K562 (cell line): ENCODE results near the gene OCA2. TPM values are rescaled to one million over a fixed set of nuclear protein-coding genes. Genes with fewer than 3 reads are reported as not detected.

Experiments used
- ATAC-seq: fragments of 200-7000 bp; cut with Tn5 transposase; 3 replicates; pipeline ENCODE4 v1.9.1; 2020; ENCODE audit warnings: moderate library complexity
- BruUV-seq: library from RNA; stranded (reverse); fragments of 400-500 nt; replicated peaks from 2 replicates; lab custom pipeline; 2021; lab: Mats Ljungman, UMichigan
- CTCF ChIA-PET: fragments of 300-600 bp; formaldehyde crosslinking; extraction: SDS; loops from one replicate; lab custom pipeline; 2021; ENCODE audit warnings: low intra/inter-chr PET ratio; lab: Yijun Ruan, JAX
- POLR2A ChIA-PET: fragments of 300-600, 350-650 bp; sonication (Branson Sonifier 250); formaldehyde crosslinking; extraction: SDS; loops from one replicate; lab custom pipeline; 2021; ENCODE audit warnings: antibody characterized with exemption, inconsistent platforms; lab: Yijun Ruan, JAX
- DNase-seq, 4 experiments: peaks; one replicate each; pipeline versions ENCODE4 v3.0.0 to v3.0.0-alpha.2; 2011 to 2018; ENCODE audit warnings: low spot score in 3 of 4, mixed read lengths in 3 of 4; ENCODE audit errors: extremely low read depth in 1 of 4
- FAIRE-seq: peaks from 2 replicates; lab custom pipeline; 2011; peaks lifted over from hg19 to GRCh38; lab: Jason Lieb, UNC
- H2AFZ ChIP-seq: 2 replicates; pipeline ENCODE4 v1.6.0; 2011; ENCODE audit warnings: low read depth, low read length, control low read depth, inconsistent platforms
- H3K27ac ChIP-seq: fragments of 200-600 bp; 3 replicates; pipeline ENCODE4 v1.8.0; 2011; ENCODE audit warnings: low read depth, mild to moderate bottlenecking, control low read depth, inconsistent platforms, low read length, moderate library complexity, mixed read lengths; ENCODE audit errors: extremely low read depth
- H3K27me3 ChIP-seq, 2 experiments: fragments of 300-600 bp in 1 of 2; 2 replicates in 1 of 2; 3 replicates in 1 of 2; pipeline versions ENCODE4 v1.6.0 to v1.8.0; 2011; ENCODE audit warnings: inconsistent platforms in 2 of 2, low read length in 2 of 2, mild to moderate bottlenecking in 1 of 2, mixed read lengths in 1 of 2, moderate library complexity in 1 of 2; ENCODE audit not compliant: control insufficient read depth in 2 of 2, insufficient read depth in 2 of 2
- H3K36me3 ChIP-seq: fragments of 300-600 bp; 3 replicates; pipeline ENCODE4 v1.8.0; 2011; ENCODE audit warnings: mild to moderate bottlenecking, low read length, inconsistent platforms; ENCODE audit not compliant: control insufficient read depth, insufficient read depth
- H3K4me1 ChIP-seq, 2 experiments: fragments of 200-600 bp in 1 of 2; replicated peaks in 1 of 2; 2 replicates in 1 of 2; 3 replicates in 1 of 2; pipeline versions ENCODE4 v1.5.1 to v1.8.0; 2011; ENCODE audit warnings: inconsistent platforms in 2 of 2, low read length in 2 of 2, mild to moderate bottlenecking in 1 of 2, mixed read lengths in 1 of 2, moderate library complexity in 1 of 2; ENCODE audit not compliant: control insufficient read depth in 2 of 2, insufficient read depth in 2 of 2
- H3K4me2 ChIP-seq: 2 replicates; pipeline ENCODE4 v1.6.1; 2011; ENCODE audit warnings: low read length, control low read depth, inconsistent platforms, mixed read lengths; ENCODE audit not compliant: insufficient read depth
- H3K4me3 ChIP-seq: fragments of 200-600 bp; sonication (generic), shearing (Covaris generic); 2 replicates; pipeline ENCODE4 v1.5.1; 2016; ENCODE audit warnings: control low read depth, inconsistent platforms
- H3K79me2 ChIP-seq: fragments of 200-600 bp; 3 replicates; pipeline ENCODE4 v1.8.0; 2011; ENCODE audit warnings: low read length, inconsistent platforms; ENCODE audit not compliant: control insufficient read depth, insufficient read depth
- H3K9ac ChIP-seq, 2 experiments: 2 replicates each; pipeline versions ENCODE4 v1.6.0 to v1.6.1; 2011; ENCODE audit warnings: low read depth in 2 of 2, low read length in 2 of 2, control low read depth in 1 of 2, inconsistent platforms in 1 of 2, mild to moderate bottlenecking in 1 of 2, mixed read lengths in 1 of 2; ENCODE audit not compliant: insufficient read depth in 1 of 2
- H3K9me1 ChIP-seq: one replicate; pipeline ENCODE4 v1.6.0; 2011; ENCODE audit warnings: inconsistent platforms, mild to moderate bottlenecking, low read length, moderate library complexity; ENCODE audit not compliant: control insufficient read depth, insufficient read depth
- H3K9me3 ChIP-seq: replicated peaks from 2 replicates; pipeline ENCODE4 v1.5.1; 2011; ENCODE audit warnings: low read depth, low read length, inconsistent platforms; ENCODE audit not compliant: control insufficient read depth, insufficient read depth
- H4K20me1 ChIP-seq: replicated peaks from 2 replicates; pipeline ENCODE4 v1.6.1; 2011; ENCODE audit warnings: low read length, inconsistent platforms, mixed read lengths; ENCODE audit not compliant: control insufficient read depth, insufficient read depth
- HIVEP1 ChIP-seq: fragments of 250-450 bp; sonication (Bioruptor Pico); IDR thresholded peaks from 2 replicates; pipeline ENCODE4 v1.4.0; 2020; ENCODE audit warnings: mild to moderate bottlenecking
- KDM1A ChIP-seq, 2 experiments: fragments of 450-650 bp; IDR thresholded peaks; 2 replicates each; pipeline ENCODE4 v1.6.1; 2016; ENCODE audit warnings: mild to moderate bottlenecking in 2 of 2
- LARP7 ChIP-seq: fragments of 450-650 bp; IDR thresholded peaks from 2 replicates; pipeline ENCODE4 v1.6.1; 2016
- MITF ChIP-seq: IDR thresholded peaks from 2 replicates; pipeline ENCODE4 v1.6.1; 2014; ENCODE audit warnings: antibody characterized with exemption
- PHF20 ChIP-seq: fragments of 450-650 bp; IDR thresholded peaks from 2 replicates; pipeline ENCODE4 v1.6.1; 2018; ENCODE audit not compliant: partially characterized antibody
- RBM15 ChIP-seq: fragments of 200-400 bp; formaldehyde crosslinking; IDR thresholded peaks from 2 replicates; pipeline ENCODE4 v1.6.1; 2018; ENCODE audit warnings: mild to moderate bottlenecking, low read length, moderate library complexity; ENCODE audit not compliant: insufficient read depth
- WGBS: fragments of 100-300 bp; shearing (Covaris generic); methylation state at CpG from one replicate; pipeline ENCODE4 v1.1.6; 2016; ENCODE audit warnings: low coverage, mixed read lengths; ENCODE audit not compliant: insufficient coverage; ENCODE audit errors: missing lambda C conversion rate; 5-methylcytosine and 5-hydroxymethylcytosine counted together
- in situ Hi-C: fragments of 300-500 bp; cut with MboI; formaldehyde crosslinking; loops from 4 replicates; pipeline ENCODE4 v1.15.0; 2018; ENCODE audit warnings: inconsistent platforms, mixed read lengths
- intact Hi-C: fragments of 100-400 bp; cut with micrococcal nuclease; formaldehyde crosslinking; loops from 2 replicates; pipeline ENCODE4 v1.14.2; 2022
- polyA plus RNA-seq, 8 experiments: library from polyadenylated mRNA; depleted of rRNA in 4 of 8; stranded (reverse) in 5 of 8; unstranded in 3 of 8; fragments of >200 nt; fragmentation: Nextera tagmentation in 2 of 8; fragmentation: Illumina TruSeq in 1 of 8; extraction: Ambion mirVana in 2 of 8; extraction: Trizol in 1 of 8; gene quantifications; 2 replicates each; pipeline versions ENCODE4 v1.2.1 to v1.2.3, GENCODE V29; 2011 to 2014; ENCODE audit warnings: inconsistent platforms in 1 of 8, missing spikeins in 1 of 8
- total RNA-seq, 7 experiments: library from RNA; depleted of rRNA in 6 of 7; stranded (reverse); fragments of >200 nt in 6 of 7; fragmentation: Illumina TruSeq in 2 of 7; extraction: Trizol in 2 of 7; gene quantifications; 2 replicates each; pipeline versions ENCODE4 v1.2.1 to v1.2.3, GENCODE V29; 2011 to 2021; ENCODE audit warnings: low replicate concordance in 1 of 7
- TF ChIP-seq, protein P1 (sequence below): fragments of 450-650 bp; IDR thresholded peaks from 2 replicates; pipeline ENCODE4 v1.6.1; 2017; ENCODE audit warnings: antibody characterized with exemption
- TF ChIP-seq, protein P2 (sequence below): sonication (generic); formaldehyde crosslinking; IDR thresholded peaks from 2 replicates; pipeline ENCODE4 v1.8.0; 2022; ENCODE audit warnings: mild to moderate bottlenecking, missing genetic modification reagents
- TF ChIP-seq, protein P3 (sequence below): fragments of 250-450 bp; sonication (Bioruptor Pico); IDR thresholded peaks from 2 replicates; pipeline ENCODE4 v1.8.0; 2022; ENCODE audit warnings: moderate library complexity, mild to moderate bottlenecking, inconsistent platforms

The OCA2 gene
- total and polyA plus RNA-seq, 9 of the 15 experiments (the other 6 are each of a cell fraction or from before 2014, with no cell fraction given) = 0.07 to 0.59 (median 0.17) TPM; not detected in 1

DNA sequence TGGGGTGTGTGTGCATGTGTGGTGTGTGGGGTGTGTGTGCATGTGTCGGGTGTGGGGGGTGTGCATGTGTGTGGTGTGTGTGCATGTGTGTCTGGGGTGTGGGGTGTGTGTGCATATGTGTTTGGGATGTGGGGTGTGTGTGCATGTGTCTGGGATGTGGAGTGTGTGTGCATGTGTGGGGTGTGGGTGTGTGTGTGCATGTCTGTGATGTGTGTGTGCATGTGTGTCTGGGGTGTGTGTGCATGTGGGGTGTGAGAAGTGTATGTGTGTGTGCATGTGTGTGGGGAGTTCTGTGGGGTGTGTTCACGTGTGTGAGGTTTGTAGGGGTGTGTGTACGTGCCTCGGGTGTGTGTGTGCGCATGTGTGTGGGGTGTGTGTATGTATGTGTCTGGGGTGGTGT lies 6.7 kb upstream of the OCA2 start:
- BruUV-seq = no TSS peak
- WGBS = 70% methylated on average over 3 of the region's 5 CpGs
- TF ChIP-seq KDM1A (IDR thresholded peaks at IDR 0.05) = no peak
- no peak for TF ChIP-seq LARP7
- no peak for TF ChIP-seq PHF20
- TF ChIP-seq, protein P1, sequence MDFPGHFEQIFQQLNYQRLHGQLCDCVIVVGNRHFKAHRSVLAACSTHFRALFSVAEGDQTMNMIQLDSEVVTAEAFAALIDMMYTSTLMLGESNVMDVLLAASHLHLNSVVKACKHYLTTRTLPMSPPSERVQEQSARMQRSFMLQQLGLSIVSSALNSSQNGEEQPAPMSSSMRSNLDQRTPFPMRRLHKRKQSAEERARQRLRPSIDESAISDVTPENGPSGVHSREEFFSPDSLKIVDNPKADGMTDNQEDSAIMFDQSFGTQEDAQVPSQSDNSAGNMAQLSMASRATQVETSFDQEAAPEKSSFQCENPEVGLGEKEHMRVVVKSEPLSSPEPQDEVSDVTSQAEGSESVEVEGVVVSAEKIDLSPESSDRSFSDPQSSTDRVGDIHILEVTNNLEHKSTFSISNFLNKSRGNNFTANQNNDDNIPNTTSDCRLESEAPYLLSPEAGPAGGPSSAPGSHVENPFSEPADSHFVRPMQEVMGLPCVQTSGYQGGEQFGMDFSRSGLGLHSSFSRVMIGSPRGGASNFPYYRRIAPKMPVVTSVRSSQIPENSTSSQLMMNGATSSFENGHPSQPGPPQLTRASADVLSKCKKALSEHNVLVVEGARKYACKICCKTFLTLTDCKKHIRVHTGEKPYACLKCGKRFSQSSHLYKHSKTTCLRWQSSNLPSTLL = no peak
- no peak for TF ChIP-seq RBM15
- TF ChIP-seq, protein P2, sequence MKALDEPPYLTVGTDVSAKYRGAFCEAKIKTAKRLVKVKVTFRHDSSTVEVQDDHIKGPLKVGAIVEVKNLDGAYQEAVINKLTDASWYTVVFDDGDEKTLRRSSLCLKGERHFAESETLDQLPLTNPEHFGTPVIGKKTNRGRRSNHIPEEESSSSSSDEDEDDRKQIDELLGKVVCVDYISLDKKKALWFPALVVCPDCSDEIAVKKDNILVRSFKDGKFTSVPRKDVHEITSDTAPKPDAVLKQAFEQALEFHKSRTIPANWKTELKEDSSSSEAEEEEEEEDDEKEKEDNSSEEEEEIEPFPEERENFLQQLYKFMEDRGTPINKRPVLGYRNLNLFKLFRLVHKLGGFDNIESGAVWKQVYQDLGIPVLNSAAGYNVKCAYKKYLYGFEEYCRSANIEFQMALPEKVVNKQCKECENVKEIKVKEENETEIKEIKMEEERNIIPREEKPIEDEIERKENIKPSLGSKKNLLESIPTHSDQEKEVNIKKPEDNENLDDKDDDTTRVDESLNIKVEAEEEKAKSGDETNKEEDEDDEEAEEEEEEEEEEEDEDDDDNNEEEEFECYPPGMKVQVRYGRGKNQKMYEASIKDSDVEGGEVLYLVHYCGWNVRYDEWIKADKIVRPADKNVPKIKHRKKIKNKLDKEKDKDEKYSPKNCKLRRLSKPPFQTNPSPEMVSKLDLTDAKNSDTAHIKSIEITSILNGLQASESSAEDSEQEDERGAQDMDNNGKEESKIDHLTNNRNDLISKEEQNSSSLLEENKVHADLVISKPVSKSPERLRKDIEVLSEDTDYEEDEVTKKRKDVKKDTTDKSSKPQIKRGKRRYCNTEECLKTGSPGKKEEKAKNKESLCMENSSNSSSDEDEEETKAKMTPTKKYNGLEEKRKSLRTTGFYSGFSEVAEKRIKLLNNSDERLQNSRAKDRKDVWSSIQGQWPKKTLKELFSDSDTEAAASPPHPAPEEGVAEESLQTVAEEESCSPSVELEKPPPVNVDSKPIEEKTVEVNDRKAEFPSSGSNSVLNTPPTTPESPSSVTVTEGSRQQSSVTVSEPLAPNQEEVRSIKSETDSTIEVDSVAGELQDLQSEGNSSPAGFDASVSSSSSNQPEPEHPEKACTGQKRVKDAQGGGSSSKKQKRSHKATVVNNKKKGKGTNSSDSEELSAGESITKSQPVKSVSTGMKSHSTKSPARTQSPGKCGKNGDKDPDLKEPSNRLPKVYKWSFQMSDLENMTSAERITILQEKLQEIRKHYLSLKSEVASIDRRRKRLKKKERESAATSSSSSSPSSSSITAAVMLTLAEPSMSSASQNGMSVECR (CRISPR knock-in tag) = no peak
- no peak for TF ChIP-seq MITF
- TF ChIP-seq, protein P3, sequence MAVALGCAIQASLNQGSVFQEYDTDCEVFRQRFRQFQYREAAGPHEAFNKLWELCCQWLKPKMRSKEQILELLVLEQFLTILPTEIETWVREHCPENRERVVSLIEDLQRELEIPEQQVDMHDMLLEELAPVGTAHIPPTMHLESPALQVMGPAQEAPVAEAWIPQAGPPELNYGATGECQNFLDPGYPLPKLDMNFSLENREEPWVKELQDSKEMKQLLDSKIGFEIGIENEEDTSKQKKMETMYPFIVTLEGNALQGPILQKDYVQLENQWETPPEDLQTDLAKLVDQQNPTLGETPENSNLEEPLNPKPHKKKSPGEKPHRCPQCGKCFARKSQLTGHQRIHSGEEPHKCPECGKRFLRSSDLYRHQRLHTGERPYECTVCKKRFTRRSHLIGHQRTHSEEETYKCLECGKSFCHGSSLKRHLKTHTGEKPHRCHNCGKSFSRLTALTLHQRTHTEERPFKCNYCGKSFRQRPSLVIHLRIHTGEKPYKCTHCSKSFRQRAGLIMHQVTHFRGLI (CRISPR knock-in tag) = no peak
- no peak for TF ChIP-seq HIVEP1 (CRISPR knock-in tag)

More for the DNA sequence above, 6.7 kb upstream of the OCA2 start:
- Histone ChIP-seq H2AFZ (no peak overlapping the region), H3K9ac (no peak overlapping the region), H3K27me3 (peaks cover 0 to 9% of the 10 kb centered on the region in 2 experiments; a peak in 1 of 5 replicates), H4K20me1 (no peaks in the 10 kb centered on the region; the same call in 1 of the 2 replicates), H3K4me2 (no peak overlapping the region), H3K79me2 (no peaks in the 10 kb centered on the region), H3K9me1 (no peaks in the 10 kb centered on the region), H3K4me1 (peaks cover 0 to 10% of the 10 kb centered on the region in 2 experiments; a peak in 2 of 5 replicates), H3K27ac (no peak overlapping the region), H3K9me3 (peaks cover 3% of the 10 kb centered on the region; the same call in 1 of the 2 replicates), H3K4me3 (no peak overlapping the region), H3K36me3 (no peaks in the 10 kb centered on the region)
- no peak for ATAC-seq
- DNase-seq = no peak
- ChIA-PET POLR2A (no interaction called here), CTCF (no interaction called here)
- no peak for FAIRE-seq
- intact Hi-C loops (no loop called here), in situ Hi-C loops (no loop called here)
